DOHH2 (cell line): ENCODE measurements around the gene M6PR.

ENCODE experiments used
- H3F3A ChIP-seq: fragments of 200-600 bp; sonication (generic), shearing (Covaris generic); 2 replicates; pipeline ENCODE4 v1.6.0; 2016; ENCODE audit warnings: antibody characterized with exemption, mild to moderate bottlenecking; ENCODE audit not compliant: control insufficient read depth, insufficient read depth
- H3K27ac ChIP-seq: fragments of 200-600 bp; sonication (generic); 2 replicates; pipeline ENCODE4 v1.5.1; 2014; ENCODE audit warnings: low read depth, mild to moderate bottlenecking, low read length, moderate library complexity
- H3K27me3 ChIP-seq: fragments of 200-600 bp; sonication (generic); 2 replicates; pipeline ENCODE4 v1.6.1; 2014; ENCODE audit warnings: mild to moderate bottlenecking, low read length, mixed read lengths; ENCODE audit not compliant: control insufficient read depth
- H3K36me3 ChIP-seq: fragments of 200-600 bp; sonication (generic); 2 replicates; pipeline ENCODE4 v1.6.1; 2014; ENCODE audit warnings: mild to moderate bottlenecking, low read length, moderate library complexity, mixed read lengths; ENCODE audit not compliant: control insufficient read depth
- H3K4me1 ChIP-seq: fragments of 200-600 bp; sonication (generic); 2 replicates; pipeline ENCODE4 v1.6.1; 2014; ENCODE audit warnings: mild to moderate bottlenecking, low read length, mixed read lengths; ENCODE audit not compliant: control insufficient read depth
- H3K4me2 ChIP-seq: fragments of 200-600 bp; sonication (generic); 2 replicates; pipeline ENCODE4 v1.6.0; 2014; ENCODE audit warnings: mild to moderate bottlenecking, low read length, moderate library complexity
- H3K4me3 ChIP-seq: fragments of 200-600 bp; sonication (generic); 2 replicates; pipeline ENCODE4 v1.5.1; 2014; ENCODE audit warnings: mild to moderate bottlenecking, low read length, mixed read lengths
- H3K79me2 ChIP-seq: fragments of 200-600 bp; sonication (generic); 2 replicates; pipeline ENCODE4 v1.6.1; 2014; ENCODE audit warnings: mild to moderate bottlenecking, low read length, mixed read lengths; ENCODE audit not compliant: control insufficient read depth
- H3K9me2 ChIP-seq: fragments of 200-600 bp; sonication (generic); replicated peaks from 2 replicates; pipeline ENCODE4 v1.6.1; 2014; ENCODE audit warnings: mild to moderate bottlenecking, low read length, mixed read lengths; ENCODE audit not compliant: control insufficient read depth
- H3K9me3 ChIP-seq: fragments of 200-600 bp; sonication (generic); 2 replicates; pipeline ENCODE4 v1.6.1; 2014; ENCODE audit warnings: antibody characterized with exemption, low read length, mixed read lengths; ENCODE audit not compliant: control insufficient read depth, insufficient read depth
- H4K20me1 ChIP-seq: fragments of 200-600 bp; sonication (generic); 2 replicates; pipeline ENCODE4 v1.6.0; 2014; ENCODE audit warnings: low read depth, mild to moderate bottlenecking, antibody characterized with exemption, low read length, moderate library complexity; ENCODE audit not compliant: control insufficient read depth, insufficient read depth
- EZH2phosphoT487 ChIP-seq: fragments of 200-600 bp; sonication (generic); IDR thresholded peaks from 2 replicates; pipeline ENCODE4 v1.6.1; 2017; ENCODE audit warnings: borderline replicate concordance, mild to moderate bottlenecking, antibody characterized with exemption, low read length, moderate library complexity, mixed read lengths
- TF ChIP-seq, protein P1 (sequence below): fragments of 200-600 bp; sonication (generic); IDR thresholded peaks from one replicate; pipeline ENCODE4 v1.5.1; 2014; ENCODE audit warnings: antibody characterized with exemption, mild to moderate bottlenecking, low read depth, low read length; ENCODE audit not compliant: poor library complexity, severe bottlenecking

Gene M6PR

DNA sequence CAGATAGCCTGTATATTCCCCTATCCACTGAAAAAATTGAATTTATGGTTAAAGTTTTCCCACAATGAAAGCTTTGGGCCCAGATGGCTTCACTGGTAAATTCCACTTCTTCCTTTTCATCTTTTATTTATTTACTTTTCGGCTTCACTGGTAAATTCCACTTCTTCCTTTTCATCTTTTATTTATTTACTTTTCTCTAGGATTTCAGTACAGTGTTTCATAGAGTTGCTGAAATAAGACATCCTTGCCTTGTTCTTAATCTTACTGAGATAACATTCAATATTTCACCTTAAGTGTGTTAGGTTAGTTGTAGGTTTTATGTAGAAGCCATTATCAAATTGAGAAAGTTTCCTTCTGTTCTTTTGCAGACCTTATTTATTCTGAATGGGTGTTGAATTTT lies 21.0 kb upstream of the M6PR start:
- H3F3A ChIP-seq, result peaks cover 3% of the 10 kb centered on the region; the same call in 1 of the 2 replicates
- H3K9me2 ChIP-seq, result no peaks in the 10 kb centered on the region
- no peaks in the 10 kb centered on the region for H3K4me1 ChIP-seq
- H3K27me3 ChIP-seq, result no peaks in the 10 kb centered on the region
- TF ChIP-seq EZH2phosphoT487, result no peak
- TF ChIP-seq, protein P1, sequence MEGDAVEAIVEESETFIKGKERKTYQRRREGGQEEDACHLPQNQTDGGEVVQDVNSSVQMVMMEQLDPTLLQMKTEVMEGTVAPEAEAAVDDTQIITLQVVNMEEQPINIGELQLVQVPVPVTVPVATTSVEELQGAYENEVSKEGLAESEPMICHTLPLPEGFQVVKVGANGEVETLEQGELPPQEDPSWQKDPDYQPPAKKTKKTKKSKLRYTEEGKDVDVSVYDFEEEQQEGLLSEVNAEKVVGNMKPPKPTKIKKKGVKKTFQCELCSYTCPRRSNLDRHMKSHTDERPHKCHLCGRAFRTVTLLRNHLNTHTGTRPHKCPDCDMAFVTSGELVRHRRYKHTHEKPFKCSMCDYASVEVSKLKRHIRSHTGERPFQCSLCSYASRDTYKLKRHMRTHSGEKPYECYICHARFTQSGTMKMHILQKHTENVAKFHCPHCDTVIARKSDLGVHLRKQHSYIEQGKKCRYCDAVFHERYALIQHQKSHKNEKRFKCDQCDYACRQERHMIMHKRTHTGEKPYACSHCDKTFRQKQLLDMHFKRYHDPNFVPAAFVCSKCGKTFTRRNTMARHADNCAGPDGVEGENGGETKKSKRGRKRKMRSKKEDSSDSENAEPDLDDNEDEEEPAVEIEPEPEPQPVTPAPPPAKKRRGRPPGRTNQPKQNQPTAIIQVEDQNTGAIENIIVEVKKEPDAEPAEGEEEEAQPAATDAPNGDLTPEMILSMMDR, result no peak
- no peak overlapping the region for H3K27ac ChIP-seq
- H4K20me1 ChIP-seq, result no peaks in the 10 kb centered on the region
- peaks cover 15% of the 10 kb centered on the region; the same call in 1 of the 2 replicates for H3K9me3 ChIP-seq
- H3K4me2 ChIP-seq, result no peak overlapping the region
- no peak overlapping the region for H3K4me3 ChIP-seq
- H3K36me3 ChIP-seq, result no peaks in the 10 kb centered on the region
- no peaks in the 10 kb centered on the region for H3K79me2 ChIP-seq

DNA sequence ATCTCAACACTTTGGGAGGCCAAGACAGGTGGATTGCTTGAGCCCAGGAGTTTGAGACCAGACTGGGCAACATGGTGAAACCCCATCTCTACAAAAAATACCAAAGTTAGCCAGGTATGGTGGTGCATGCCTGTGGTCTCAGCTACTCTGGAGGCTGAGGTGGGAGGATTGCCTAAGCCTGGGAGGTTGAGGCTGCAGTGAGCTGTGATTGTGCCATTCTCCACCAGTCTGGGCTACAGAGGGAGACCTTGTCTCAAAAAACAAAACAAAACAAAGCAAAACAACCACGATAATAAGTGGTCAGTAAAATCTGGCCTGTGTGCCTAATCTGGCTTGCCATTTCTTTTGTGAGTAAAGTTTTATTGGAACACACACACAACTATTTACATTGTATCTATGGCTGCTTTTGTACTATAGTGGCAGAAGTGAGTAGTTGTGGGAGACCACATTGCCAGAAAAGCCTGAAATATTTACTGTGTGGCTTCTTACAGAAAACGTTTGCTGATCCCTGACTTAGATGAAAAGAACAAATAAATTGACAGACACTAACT lies 20.5 kb upstream of the M6PR start:
- Histone ChIP-seq H3K27me3 (no peaks in the 10 kb centered on the region), H3K9me2 (no peaks in the 10 kb centered on the region), H4K20me1 (no peaks in the 10 kb centered on the region), H3K36me3 (no peaks in the 10 kb centered on the region), H3K4me3 (no peak overlapping the region), H3K4me2 (no peak overlapping the region), H3K4me1 (no peaks in the 10 kb centered on the region), H3K27ac (no peak overlapping the region), H3K79me2 (no peaks in the 10 kb centered on the region), H3K9me3 (peaks cover 15% of the 10 kb centered on the region; the same call in 1 of the 2 replicates), H3F3A (peaks cover 3% of the 10 kb centered on the region; the same call in 1 of the 2 replicates)
- TF ChIP-seq EZH2phosphoT487, result no peak
- TF ChIP-seq, protein P1, result no peak

DNA sequence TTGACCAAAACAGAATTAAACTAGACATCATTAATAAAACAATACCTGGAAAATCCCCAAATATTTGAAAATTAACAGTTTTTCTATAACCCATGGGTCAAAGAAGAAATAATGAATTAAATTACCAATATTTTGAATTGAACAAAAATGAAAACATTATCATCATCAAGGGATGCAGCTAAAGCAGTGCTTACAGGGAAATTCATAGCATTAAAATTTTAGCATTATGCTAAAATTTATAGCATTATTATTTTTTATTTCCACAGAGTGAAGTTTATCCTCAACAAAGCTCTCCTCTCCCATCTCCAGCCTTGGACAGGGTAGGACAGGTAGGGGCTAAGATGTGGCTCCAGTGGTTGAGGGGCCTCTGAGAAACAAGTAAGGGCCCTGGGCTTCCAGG lies 19.3 kb upstream of the M6PR start:
- no peaks in the 10 kb centered on the region for H3K36me3 ChIP-seq
- H3K4me2 ChIP-seq, result no peak overlapping the region
- no peaks in the 10 kb centered on the region for H3K9me2 ChIP-seq
- peaks cover 15% of the 10 kb centered on the region; the same call in 1 of the 2 replicates for H3K9me3 ChIP-seq
- no peak overlapping the region for H3K27ac ChIP-seq
- no peaks in the 10 kb centered on the region for H3K27me3 ChIP-seq
- H3F3A ChIP-seq, result peaks cover 3% of the 10 kb centered on the region; the same call in 1 of the 2 replicates
- TF ChIP-seq EZH2phosphoT487, result no peak
- TF ChIP-seq, protein P1, result no peak
- H3K4me1 ChIP-seq, result no peaks in the 10 kb centered on the region
- H3K79me2 ChIP-seq, result no peaks in the 10 kb centered on the region
- no peak overlapping the region for H3K4me3 ChIP-seq
- H4K20me1 ChIP-seq, result no peaks in the 10 kb centered on the region
